Measurements from ENCODE around the gene FRY. TPM values are rescaled to one million over a fixed set of nuclear protein-coding genes. Genes with fewer than 3 reads are reported as not detected.

Gene FRY
- total and polyA plus RNA-seq, 10 donors, result 0.80 to 30.0 (median 23.5) TPM

DNA sequence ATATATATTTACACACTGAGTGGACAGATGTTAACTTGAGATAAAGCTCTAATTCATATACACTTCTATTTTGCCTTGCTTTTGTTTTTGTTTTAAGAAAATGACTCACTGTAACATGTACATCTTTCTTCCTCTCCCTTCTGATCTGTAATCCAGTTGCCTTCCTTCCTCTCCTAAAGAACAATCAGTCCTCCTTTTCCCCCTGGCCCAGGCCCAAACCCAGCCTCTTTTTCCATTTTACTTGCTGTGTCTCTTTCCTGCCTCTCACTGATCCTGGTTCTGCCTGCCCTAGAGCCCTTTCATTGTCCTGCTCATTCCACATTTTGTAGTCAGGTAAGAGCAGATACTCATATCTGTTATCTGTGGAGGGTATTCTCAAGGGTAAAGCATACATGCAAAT is 232.8 kb downstream of the FRY start:
- DNase-seq, result no peak
- peak in 1 of 3 donors; percentile 44 for TF ChIP-seq POLR2AphosphoS5 (IDR thresholded peaks at IDR 0.05)
- TF ChIP-seq POLR2A (IDR thresholded peaks at IDR 0.05), result no peak
- TF ChIP-seq, protein P1, sequence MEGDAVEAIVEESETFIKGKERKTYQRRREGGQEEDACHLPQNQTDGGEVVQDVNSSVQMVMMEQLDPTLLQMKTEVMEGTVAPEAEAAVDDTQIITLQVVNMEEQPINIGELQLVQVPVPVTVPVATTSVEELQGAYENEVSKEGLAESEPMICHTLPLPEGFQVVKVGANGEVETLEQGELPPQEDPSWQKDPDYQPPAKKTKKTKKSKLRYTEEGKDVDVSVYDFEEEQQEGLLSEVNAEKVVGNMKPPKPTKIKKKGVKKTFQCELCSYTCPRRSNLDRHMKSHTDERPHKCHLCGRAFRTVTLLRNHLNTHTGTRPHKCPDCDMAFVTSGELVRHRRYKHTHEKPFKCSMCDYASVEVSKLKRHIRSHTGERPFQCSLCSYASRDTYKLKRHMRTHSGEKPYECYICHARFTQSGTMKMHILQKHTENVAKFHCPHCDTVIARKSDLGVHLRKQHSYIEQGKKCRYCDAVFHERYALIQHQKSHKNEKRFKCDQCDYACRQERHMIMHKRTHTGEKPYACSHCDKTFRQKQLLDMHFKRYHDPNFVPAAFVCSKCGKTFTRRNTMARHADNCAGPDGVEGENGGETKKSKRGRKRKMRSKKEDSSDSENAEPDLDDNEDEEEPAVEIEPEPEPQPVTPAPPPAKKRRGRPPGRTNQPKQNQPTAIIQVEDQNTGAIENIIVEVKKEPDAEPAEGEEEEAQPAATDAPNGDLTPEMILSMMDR (IDR thresholded peaks at IDR 0.05 in 8 of 11, conservative IDR thresholded peaks at IDR 0.05 in 3 of 11), result no peak
- peaks cover 0 to 79% (median 6%) of the 10 kb centered on the region in 6 donors for H3K36me3 ChIP-seq
- H3K9me3 ChIP-seq, result no peaks in the 10 kb centered on the region
- H3K4me1 ChIP-seq, result peaks cover 0 to 45% (median 3%) of the 10 kb centered on the region in 6 donors
- peak overlapping the region in 3 of 8 donors; percentile 36 to 51 (median 41) for H3K27ac ChIP-seq
- intact Hi-C loops (cut with DNase I; ENCODE audit: low total_unique reads), result no loop called here
- H3K27me3 ChIP-seq (replicated peaks in 1 of 7), result no peaks in the 10 kb centered on the region
- no peak overlapping the region for H3K4me3 ChIP-seq

DNA sequence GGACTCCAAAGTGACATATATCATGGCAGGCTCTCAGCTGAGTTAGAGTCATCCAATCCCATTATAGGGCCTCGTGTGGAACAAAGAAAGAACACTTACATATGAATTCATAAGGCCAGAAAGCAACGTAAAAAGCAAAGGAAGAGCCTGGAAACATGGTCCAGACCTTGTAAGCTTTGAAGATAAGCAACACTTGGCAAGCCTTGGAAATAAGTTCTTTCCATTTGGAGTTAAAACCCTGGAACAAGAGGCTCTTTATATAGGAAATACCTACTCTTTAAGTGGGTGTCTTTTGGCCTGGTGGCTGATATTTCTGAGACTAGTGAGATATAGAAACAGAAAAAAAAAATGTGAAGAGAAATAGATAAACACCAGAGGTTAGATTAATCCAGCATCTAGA is 234.2 kb downstream of the FRY start:
- no peak for DNase-seq
- Histone ChIP-seq H3K27me3 (replicated peaks in 1 of 7) (no peaks in the 10 kb centered on the region), H3K4me1 (peaks cover 0 to 44% (median 3%) of the 10 kb centered on the region in 6 donors), H3K9me3 (no peaks in the 10 kb centered on the region), H3K27ac (peak overlapping the region in 2 of 8 donors; percentile 39 to 51), H3K36me3 (peaks cover 0 to 88% (median 6%) of the 10 kb centered on the region in 6 donors), H3K4me3 (no peak overlapping the region)
- no peak for TF ChIP-seq POLR2AphosphoS5 (IDR thresholded peaks at IDR 0.05)
- TF ChIP-seq, protein P1 (IDR thresholded peaks at IDR 0.05 in 8 of 11, conservative IDR thresholded peaks at IDR 0.05 in 3 of 11), result no peak
- TF ChIP-seq POLR2A (IDR thresholded peaks at IDR 0.05), result no peak
- WGBS, 5 donors, result 49 to 79% (median 70%) methylated on average over 2 of the region's 2 CpGs
- intact Hi-C loops (cut with DNase I; ENCODE audit: low total_unique reads), result no loop called here

DNA sequence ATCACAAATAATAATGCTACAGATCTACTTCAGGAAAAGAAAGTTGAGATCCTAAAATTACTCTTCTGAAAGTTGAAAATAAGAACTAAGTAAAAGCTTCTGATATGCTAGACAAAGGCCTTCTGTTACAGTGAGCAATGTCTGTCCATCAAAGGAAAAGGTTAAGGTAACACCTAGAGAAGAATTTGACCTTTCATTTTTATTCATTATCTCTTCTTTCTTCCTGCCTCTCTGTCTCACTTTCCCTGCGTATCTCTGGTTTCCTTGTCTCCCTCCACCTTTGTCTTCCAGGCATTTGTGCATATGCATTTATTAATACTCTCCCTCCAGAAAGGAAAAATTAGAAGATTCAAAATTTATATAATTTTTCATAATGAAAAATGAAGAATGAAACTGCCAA is 234.6 kb downstream of the FRY start:
- intact Hi-C loops (cut with DNase I; ENCODE audit: low total_unique reads), result no loop called here
- Histone ChIP-seq H3K27me3 (replicated peaks in 1 of 7) (no peaks in the 10 kb centered on the region), H3K9me3 (no peaks in the 10 kb centered on the region), H3K4me1 (peaks cover 0 to 40% (median 3%) of the 10 kb centered on the region in 6 donors), H3K27ac (peak overlapping the region in 2 of 8 donors; percentile 39 to 51), H3K36me3 (peaks cover 0 to 92% (median 8%) of the 10 kb centered on the region in 6 donors), H3K4me3 (no peak overlapping the region)
- 67 to 90% (median 76%) methylated on average over 1 of the region's 1 CpG for WGBS, 5 donors
- no peak for TF ChIP-seq POLR2AphosphoS5 (IDR thresholded peaks at IDR 0.05)
- TF ChIP-seq POLR2A (IDR thresholded peaks at IDR 0.05), result no peak
- TF ChIP-seq, protein P1 (IDR thresholded peaks at IDR 0.05 in 8 of 11, conservative IDR thresholded peaks at IDR 0.05 in 3 of 11), result no peak
- DNase-seq, result no peak

DNA sequence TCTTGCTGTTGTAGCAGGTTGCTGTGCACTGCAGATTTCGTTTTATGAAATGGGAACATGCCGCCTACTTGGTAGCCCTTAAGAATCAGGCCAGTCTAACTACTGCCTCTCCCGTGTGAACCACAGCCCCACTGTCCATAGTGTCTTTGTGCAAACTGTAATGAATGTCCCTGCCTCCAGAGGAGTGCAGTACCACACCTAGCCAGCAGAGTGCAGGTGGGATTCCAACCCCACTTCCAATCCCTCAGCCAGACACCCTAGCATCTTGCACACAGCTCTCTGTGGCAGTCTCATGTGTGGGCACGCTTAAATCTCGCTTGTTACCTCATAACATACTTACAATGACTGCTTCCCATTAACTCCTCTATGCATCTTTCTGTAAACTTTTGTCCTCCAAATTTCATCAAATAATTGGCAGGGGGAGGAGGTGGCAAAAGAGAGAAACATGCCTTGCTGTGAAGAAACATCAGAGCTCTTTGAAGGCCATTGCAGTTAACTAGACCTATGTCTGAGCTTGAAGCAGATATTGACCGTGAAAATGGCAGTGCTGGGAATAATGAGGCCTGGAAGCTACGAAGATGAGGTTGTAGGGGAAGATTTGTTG is 236.4 kb downstream of the FRY start:
- TF ChIP-seq, protein P1 (IDR thresholded peaks at IDR 0.05 in 8 of 11, conservative IDR thresholded peaks at IDR 0.05 in 3 of 11), result peak; percentile 21 to 68 (median 50)
- no peak for TF ChIP-seq POLR2A (IDR thresholded peaks at IDR 0.05)
- no peak for DNase-seq
- WGBS, 5 donors, result 84 to 94% (median 91%) methylated on average over 7 of the region's 7 CpGs
- intact Hi-C loops (cut with DNase I; ENCODE audit: low total_unique reads), result no loop called here
- no peaks in the 10 kb centered on the region for H3K9me3 ChIP-seq
- H3K4me1 ChIP-seq, result peaks cover 0 to 28% (median 0%) of the 10 kb centered on the region in 6 donors
- no peaks in the 10 kb centered on the region for H3K27me3 ChIP-seq (replicated peaks in 1 of 7)
- H3K36me3 ChIP-seq, result peaks cover 0 to 93% (median 8%) of the 10 kb centered on the region in 6 donors
- H3K27ac ChIP-seq, result no peak overlapping the region
- H3K4me3 ChIP-seq, result no peak overlapping the region
